NCI-H146 (cell line): ENCODE data around the gene NXN.
A peak's percentile ranks its signal among the peaks of the same experiment; 100 is the strongest.
"Not testable (repeated sequence)": the region's sequence is repeated elsewhere in the genome, so short reads cannot be mapped to it uniquely, and the experiment has no call there.

Source experiments
- DNase-seq: peaks from one replicate; lab custom pipeline; 2025; lab: John Stamatoyannopoulos, UW

NXN gene

GRCh38 chr17:979212-979538 is 401 bp downstream of the NXN start:
- peak; percentile 56 for DNase-seq

GRCh38 chr17:978103-979093 is 1.2 kb downstream of the NXN start:
- DNase-seq, result peak; percentile 38

GRCh38 chr17:977166-977565 is 2.4 kb downstream of the NXN start:
- no peak for DNase-seq

- no peak for DNase-seq
Measured at GRCh38 chr17:976312-976711, 3.3 kb downstream of the NXN start.

- no peak for DNase-seq
Measured at GRCh38 chr17:975371-975915, 4.1 kb downstream of the NXN start.

GRCh38 chr17:974778-975177 is 4.8 kb downstream of the NXN start:
- not testable (repeated sequence) for DNase-seq

GRCh38 chr17:973053-973452 is 6.5 kb downstream of the NXN start:
- DNase-seq, result no peak

GRCh38 chr17:971861-972260 is 7.7 kb downstream of the NXN start:
- DNase-seq, result not testable (repeated sequence)

- no peak for DNase-seq
Measured at GRCh38 chr17:970364-970763, 9.2 kb downstream of the NXN start.

- peak; percentile 79 for DNase-seq
Measured at GRCh38 chr17:969811-970355, 9.7 kb downstream of the NXN start.

GRCh38 chr17:968812-969730 is 10.5 kb downstream of the NXN start:
- peak; percentile 46 for DNase-seq

- no peak for DNase-seq
Measured at GRCh38 chr17:967122-967521, 12.5 kb downstream of the NXN start.

- DNase-seq, result no peak
Measured at GRCh38 chr17:965311-965989, 14.1 kb downstream of the NXN start.

GRCh38 chr17:964876-965275 is 14.7 kb downstream of the NXN start:
- DNase-seq, result peak; percentile 80

- DNase-seq, result no peak
Measured at GRCh38 chr17:962670-963069, 16.9 kb downstream of the NXN start.

- DNase-seq, result no peak
Measured at GRCh38 chr17:962166-962565, 17.4 kb downstream of the NXN start.

- no peak for DNase-seq
Measured at GRCh38 chr17:958712-959451, 20.7 kb downstream of the NXN start.

- no peak for DNase-seq
Measured at GRCh38 chr17:957856-958421, 21.6 kb downstream of the NXN start.

- peak; percentile 42 for DNase-seq
Measured at GRCh38 chr17:956905-957304, 22.7 kb downstream of the NXN start.

- no peak for DNase-seq
Measured at GRCh38 chr17:954431-955164, 25.0 kb downstream of the NXN start.
